ENCODE data around the gene ADAMTS16.

The ADAMTS16 gene

DNA sequence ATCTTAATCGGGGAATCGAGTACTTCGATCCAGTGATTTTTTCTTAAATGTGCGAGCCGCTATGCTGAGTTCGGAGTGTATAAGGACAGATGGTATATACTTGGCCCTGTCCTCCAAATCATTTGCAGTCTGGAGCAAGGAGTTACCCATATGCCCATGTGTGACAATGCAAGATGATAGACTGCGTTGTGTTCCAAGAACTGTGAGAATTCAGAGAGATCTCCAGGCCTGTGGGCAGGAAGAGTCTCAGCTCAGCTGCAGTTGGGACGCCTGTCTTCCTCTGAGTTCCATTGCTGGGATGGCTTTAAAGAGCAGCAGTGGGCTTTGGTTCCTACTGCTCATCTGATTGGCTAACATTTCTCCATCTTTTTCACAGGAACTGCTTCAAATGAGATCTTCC is 106.6 kb downstream of the ADAMTS16 start:
- DNase-seq, result no peak

DNA sequence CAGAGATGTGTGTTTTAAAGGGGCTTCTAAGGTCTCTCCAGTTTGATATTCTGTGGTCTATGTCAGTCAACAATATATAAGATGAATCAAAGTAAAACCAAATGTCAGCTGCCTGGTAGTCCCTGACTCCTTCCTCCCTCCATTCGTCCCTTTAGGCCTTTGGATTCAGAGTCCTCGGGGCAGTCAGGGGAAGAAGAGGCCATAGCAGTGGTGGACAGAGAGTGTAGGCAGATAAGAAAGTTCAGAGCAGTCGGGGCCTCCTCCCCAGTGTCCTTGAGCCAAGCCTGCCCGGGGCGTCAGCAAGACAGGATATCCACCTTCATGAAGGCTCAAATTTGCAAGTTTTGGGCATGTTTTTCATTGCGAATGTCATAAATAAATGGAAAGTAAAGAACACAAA is 110.6 kb downstream of the ADAMTS16 start:
- no peak for DNase-seq

DNA sequence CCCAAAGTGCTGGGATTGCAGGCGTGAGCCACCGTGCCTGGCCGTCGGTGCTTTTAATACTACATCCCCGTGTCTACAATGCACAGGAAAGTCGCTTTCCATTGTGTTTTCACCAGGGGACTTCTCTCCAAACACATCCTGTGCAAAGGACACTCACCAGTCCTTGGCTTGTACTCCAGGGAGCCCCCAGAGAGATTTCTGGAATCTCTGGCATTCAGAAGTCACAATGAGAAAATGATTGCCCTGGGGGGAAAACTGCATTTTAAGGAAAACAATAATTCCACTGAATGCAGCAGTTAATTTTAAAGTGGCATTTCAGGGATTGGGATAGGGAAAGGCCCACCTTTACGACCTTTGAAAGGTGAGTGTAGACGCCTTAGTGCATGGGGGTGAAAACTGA is 112.0 kb downstream of the ADAMTS16 start:
- DNase-seq, result no peak

DNA sequence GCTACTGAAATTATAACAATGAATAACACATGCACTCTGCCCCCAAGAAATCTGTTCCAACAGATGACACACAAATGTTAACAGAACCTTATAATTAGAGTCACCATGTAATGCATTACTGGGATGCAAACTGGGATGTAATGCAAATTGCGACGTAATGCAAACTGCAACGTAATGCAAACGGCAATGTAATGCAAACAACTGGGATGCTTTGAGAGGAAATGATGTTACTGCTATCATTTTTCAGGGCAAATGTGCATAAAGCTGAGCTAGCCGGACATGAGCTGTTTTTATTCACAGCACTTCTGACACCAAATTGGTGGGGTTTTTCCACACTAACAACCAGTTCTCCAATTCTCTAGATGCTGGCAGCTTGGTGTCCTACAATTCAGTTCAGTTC is 117.2 kb downstream of the ADAMTS16 start:
- DNase-seq, result no peak

DNA sequence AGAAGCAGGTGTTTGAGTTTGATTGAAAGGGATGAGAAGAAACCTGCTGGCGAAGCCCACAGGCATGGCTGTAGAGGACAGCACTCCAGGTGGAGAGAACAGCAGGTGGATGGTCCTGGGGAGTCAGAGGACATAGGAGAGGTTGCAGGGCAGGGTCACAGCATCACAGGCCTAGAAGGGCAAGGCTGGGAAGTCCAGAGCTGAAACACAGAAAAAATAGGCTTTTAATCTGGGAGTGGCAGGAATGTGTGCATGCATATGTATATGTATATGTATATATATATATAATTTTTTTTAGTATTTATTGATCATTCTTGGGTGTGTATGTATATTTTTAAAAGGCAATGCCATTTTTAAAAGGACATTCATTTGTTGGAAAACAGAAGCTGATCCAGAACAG is 118.4 kb downstream of the ADAMTS16 start:
- no peak for DNase-seq

DNA sequence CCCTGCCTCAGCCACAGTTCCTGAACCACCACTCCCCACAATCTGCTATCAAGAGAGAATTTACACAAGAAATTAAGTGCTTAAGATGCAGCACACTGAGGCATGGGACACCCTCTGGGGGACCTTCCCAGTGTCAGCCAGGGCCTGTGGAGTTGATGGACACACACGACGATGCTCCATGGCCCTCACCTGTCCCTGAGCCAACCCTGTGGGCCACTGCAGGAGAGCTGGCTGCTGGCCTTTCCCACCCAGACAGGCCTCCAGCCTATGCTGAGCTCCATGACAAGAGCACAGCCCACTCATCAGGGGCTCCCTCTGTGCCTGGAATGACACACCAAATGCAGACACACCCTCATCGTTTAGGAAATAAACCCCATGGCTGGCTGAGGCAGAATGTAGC is 124.6 kb downstream of the ADAMTS16 start:
- no peak for DNase-seq

DNA sequence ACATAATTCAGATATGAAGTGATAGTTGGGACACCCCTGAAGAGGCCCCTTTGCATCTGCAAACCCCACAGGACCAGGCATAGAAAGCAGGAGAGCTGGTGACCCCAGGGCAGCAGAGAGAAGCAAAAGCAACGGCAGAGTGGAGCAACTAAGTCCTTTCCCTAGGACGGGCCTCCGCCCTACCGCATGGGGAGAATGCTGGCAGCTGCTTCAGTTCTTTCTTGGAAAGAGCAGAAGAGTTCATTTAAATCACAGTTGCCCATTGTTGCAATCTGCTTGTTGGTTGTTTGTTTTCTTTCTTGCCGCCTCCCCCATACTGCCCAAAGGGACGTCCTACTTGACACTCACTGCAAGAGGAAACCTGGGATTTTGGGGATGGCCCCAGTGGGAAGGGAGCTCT is 126.2 kb downstream of the ADAMTS16 start:
- no peak for DNase-seq

DNA sequence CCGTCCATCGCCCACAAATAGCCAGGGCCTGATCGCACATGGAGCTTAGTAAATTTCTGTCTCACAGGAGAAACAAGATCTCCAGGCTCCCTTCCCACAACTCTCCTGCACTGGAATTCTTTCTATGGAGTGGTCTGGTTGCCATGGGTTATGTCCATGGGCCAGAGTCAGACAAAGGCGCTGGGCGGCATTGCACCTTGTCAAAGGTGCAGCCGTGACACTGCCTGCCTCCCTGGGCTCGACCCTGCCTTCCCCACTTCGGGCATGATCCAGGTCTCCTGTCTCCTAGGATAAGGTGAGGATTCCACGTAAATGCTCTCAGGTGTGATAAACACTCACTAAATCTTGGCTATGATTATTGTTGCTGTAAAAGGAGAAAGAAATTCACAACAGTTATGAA is 130.0 kb downstream of the ADAMTS16 start:
- DNase-seq, result no peak

DNA sequence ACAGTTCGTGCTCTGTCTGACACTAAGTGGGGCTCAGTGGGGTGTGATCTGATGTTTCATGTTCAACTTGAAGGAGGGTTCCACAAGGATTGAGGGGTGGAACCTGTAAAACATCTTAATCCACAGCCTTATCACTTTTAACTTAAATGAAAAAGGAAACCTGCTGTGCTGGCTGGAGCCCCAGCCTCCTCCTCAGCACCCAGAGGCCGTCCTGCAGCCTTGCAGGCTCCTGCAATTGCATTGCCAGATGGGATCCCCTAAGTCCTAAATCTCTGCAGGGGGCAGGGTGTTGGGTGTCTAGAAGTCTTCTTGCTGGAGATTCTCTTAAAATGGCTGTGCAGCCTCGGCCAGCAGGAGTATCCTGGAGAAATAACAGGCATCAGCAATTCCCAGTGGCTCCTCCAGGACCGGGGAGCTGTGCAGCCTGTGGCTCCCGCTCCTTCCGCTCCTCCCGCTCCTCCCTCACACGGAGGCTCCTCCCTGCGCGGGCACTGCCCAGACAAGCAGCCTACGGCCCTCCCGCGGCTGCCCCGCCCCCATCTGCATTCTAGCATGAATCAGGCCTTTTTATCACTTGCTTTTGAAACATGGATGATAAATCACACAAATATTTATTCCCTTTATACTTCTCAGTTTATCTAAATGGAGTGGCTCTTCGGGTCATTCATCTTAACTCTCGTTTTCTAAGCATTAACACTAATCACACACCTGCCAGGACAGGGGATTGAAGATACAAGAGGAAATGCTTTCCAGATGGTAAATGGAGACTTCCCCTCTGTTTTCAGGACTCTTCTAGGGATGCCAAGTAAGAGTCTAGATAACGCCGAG is 131.0 kb downstream of the ADAMTS16 start:
- no peak for DNase-seq

DNA sequence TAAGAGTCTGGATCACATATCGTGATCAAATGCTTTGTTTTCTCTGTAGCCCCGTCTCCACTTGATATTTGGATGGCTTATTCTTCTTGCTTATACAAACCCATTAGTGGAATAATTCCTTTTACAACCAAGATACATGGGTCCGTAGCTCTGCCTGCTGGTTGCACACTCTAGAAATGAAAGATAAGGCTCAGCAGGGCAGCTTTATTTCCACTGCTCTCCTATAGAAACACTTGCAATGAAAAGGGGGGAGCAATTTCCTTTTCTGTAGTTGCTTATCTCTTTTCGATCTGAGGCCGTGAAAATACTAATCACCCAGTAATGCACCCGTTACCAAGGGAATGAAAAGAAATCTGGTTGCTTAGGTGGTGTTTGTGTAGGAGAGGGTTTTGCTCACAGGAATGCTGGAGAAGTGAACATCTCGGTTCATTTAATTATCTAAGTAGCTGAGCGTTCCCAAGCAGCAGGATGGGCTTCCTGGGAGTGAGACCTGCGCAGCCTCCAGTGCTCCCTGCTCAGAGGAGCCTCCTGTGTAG is 131.7 kb downstream of the ADAMTS16 start:
- no peak for DNase-seq

DNA sequence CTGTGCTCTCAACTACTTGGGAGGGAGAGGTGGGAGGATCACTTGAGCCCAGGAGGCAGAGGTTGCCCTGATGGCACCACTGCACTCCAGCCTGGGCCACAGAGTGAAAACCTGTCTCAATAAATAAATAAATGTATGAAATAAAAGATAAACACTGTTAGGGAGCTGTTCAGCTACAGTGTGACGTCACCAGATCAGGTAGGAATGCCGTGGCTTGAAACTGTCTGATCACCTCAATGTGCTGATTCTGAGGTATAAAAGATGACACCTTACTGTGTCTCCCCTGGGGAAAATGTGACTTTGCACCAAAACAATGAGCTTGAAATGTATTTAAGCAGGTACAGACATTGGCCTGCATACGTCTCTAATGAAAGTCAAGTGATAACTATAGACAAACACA is 133.3 kb downstream of the ADAMTS16 start:
- no peak for DNase-seq

DNA sequence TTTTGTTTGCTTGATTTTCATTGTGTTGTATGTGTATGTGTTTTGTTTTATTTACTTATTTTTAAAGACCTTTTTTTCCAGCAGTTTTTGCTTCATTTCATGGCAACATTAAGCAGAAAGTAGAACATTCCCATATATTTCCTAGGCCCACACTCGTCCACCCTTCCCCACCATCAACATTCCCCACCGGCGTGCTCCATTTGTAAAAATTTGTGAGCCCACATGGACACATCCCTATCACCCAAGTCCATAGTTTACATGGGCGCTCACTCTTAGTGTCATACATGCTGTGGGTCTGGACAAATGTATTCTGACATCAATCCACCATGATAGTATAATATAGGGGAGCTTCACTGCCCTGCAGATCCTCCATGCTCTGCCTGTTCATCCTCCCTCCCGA is 133.8 kb downstream of the ADAMTS16 start:
- DNase-seq, result no peak

DNA sequence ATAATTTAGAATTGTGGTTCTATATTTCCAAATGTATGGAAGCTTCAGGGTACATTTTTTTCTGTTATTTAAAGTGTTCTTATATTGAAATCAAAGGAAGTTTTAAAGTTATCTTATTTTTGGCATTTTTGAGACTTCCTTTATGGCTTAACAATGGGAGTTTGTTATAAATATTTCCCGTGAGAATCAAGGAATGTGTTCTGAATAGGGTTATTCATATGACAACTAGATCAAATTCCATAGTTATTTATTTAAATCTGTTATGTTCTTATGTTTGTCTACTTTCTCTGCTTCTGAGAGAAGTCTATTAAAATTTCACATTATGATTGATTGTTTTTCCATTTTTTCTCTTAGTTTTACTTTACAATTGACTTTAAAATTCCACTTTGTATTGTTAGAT is 135.1 kb downstream of the ADAMTS16 start:
- no peak for DNase-seq

DNA sequence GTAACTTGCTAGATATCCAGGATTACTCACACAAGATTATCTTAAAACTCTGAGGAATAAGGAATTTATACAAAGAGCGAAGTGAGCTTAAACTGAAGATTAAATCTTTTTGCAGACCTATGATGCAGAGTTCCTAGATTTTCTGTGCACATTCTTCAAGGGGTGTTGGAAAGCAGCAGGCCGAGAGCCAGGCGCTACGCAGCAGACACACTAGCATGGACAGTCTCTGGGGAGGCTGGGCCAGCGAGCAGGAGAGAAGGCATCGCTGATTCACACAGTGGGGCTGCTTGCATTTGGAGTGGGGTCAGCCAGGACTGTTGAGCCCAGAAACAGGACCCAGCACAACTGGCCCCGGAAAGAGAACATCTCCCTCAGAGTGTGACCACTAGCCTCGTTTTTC is 136.3 kb downstream of the ADAMTS16 start:
- no peak for DNase-seq

DNA sequence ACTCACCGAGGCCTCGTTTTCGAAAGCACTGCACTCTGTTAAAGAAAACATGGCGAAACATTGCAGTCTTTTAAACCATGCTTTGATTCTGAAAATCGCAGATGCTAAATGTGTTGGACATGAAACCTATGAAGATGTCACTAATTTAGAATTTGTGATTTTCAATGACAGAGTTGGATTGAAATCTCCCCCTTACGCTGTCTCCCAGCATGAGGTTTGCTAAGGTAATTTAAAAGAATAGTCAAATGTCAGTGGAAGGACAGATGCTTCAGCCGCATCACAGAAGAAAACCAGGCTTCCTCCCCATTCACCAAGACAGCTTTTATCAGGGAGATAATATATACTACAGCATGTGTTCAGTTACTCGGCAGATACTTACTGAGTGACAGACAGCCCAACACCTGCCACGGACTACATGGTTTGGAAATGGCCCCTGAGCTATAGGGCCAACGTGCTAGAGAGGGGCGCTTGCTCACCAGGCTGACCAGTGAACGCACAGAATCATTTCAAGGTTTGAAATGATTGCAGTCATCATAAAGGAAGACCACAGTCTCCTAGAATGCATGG is 136.9 kb downstream of the ADAMTS16 start:
- no peak for DNase-seq

DNA sequence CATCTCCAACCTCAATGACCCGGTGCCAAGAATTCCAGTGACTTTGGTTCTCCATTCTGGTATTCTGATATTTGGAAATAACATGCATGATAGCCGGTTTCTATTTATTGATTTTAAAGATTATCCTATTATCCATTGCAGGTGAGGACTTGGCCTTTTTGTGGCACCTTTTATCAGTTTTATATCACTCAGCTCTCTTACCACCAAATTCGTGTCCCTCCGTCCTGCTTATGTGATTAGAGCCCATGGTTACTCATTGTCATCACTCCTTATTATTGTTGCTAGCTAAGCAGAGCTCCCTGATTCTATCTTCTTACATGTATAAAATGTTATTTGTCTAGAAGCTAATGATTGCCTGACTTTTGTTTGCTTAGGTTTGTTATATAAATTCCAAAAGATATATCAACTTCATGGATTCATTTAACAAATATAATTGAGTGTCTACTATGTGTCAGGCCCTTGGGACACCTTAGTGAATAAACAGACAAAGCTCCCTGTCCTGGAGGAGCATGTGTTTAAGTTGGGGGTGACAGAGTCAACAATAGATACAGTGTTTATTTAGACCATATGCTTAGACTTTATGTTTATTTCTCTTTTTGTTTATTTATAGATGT is 138.2 kb downstream of the ADAMTS16 start:
- no peak for DNase-seq

DNA sequence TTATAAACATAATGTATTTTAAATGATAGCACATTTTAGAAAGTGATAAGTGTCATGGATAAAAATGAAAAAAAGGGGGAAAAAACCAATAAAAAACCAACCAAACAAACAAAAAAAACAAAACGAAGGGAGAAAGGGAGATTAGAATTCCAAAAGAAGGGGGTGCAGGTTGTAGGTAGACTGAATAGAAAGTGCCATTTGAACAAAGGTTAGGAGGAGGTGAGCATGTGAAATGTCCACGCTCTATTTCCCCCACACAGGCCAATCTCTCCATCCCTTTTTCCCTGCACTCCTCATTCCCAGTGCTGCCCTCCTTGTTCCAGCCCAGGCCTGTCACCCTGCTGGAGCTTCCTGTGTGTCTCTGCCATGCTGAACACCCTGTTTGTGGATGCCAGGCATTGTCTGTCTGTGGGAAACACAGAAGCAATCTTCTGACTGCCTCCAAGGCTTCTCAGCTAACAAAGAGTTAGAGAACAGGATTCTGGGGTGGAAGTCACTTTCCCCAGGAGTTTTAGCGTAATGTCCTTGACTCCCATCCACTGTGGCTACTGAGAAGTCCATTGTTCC is 138.8 kb downstream of the ADAMTS16 start:
- no peak for DNase-seq

DNA sequence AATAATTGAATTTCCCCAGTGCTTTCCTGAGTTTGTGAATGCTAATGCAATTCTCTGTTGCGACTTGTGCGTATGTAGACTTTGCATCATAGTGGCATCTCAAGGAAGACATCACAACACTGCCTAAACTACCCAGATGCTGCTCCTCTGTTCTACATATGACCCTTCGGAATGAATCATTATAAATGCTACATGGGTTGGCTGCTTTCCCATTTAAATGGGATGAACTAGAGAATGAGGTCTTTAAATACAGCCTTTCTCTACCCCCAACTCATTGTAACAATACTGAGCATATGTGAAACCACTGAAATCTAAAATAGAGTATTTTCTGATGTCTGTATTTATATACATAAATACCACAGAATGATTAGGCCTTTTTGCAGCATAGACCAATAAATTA is 145.8 kb downstream of the ADAMTS16 start:
- DNase-seq, result no peak

DNA sequence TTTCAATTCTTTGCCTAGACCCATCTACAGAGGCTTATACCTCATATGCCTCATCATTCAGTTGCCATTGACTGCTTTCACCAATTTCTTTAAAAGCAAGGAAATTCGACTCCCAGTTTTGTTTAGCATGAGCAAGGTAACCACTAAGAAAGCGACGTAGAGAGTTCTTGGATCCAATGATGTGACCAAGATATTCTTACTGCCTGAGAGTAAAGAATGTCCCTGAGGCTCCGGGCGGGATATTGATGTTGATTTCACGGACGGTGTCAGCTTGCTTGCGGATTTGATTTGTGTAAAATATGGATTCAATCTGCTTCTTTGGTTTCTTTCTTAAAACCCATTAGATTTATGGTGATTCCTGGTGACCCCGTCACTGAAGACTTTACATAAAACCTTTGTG is 147.3 kb downstream of the ADAMTS16 start:
- DNase-seq, result no peak

DNA sequence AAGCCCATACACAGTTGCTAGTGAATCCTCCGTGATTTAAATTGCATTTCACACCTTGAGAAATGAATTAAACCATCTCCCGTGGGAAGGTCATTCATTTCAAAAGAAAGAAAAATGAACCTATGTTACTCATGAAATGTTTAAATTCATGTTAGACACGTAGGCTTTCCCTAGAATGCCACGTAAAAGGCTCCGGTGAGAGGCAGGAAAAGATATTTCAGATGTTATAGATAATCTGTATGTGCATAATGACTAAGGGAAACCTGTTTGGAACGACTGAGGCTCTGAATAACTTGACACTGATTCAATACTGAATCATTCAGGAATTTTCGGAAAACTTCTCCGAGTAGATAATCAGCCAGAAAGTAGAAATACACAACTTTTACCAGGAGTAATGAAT is 148.1 kb downstream of the ADAMTS16 start:
- DNase-seq, result no peak

DNA sequence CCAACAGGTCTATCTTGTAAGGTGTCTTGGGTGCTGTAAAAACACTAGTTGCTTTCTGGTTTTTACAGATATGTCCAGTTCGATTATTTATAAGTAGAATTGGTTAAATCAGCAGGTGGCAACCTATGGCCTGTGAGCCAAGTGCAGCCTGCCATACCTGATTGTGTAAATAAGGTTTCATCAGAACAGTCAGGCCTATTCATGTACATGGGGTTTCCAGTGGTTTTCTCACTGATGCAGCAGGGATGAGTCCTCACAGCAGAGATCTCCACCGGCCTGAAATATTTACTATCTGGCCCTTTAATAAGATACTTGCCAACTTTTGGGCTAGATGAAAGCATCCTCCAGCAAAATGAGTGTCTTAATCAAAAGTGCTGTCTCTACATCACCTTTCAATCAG is 149.4 kb downstream of the ADAMTS16 start:
- DNase-seq, result no peak

DNA sequence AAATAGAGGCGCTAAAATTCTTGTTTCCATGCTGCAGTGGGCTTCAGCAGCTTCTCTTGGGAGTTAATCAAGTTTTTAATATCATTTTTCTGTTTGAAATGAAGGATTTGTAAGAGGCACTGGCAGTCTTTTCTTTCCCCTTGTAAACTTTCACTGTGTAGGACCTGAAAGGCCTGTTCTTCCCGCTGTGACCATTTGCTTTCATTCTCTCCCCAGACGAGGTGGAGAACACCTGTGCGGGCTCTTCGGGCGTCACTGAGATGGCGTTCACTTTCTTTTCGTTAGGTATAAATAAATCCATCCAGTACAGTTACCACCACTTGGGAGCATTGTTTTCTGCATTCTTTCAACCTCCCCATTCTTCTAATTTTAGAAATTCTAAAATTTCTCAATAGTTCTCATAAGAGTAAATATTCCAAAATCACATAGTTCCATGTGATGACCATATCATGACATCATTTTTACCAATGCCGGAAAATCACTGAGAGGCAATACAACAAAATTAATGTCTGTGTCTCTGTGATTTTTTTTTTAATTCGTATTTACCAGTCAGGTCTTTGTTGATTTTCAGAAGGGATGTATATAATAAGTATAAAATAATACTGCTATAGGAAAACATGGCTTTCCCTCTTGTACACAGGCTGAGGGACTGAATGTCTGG is 150.7 kb downstream of the ADAMTS16 start:
- DNase-seq, result no peak

DNA sequence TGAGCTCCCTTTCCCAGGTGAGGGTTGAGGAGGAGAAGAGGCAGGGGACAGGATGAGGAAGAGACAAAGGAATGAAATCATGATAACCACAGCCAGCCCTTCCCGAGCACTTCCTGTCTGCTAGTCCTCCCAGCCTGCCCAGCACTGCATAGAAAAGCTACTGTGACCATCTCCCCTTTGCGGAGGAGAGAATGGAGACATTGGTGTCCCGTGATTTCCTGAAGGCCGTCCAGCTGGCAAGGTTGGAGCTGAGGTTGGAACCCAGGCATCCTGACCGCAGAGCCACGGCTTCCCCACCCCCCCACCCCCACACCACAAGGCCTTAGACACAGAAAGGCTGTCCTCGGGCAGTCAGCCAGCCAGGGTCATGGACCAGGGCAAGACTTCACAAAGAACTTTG is 151.2 kb downstream of the ADAMTS16 start:
- no peak for DNase-seq

Measured in CD4-positive, alpha-beta T cell treated with Interleukin-17A for 4 hours (primary cell).